GM18873 (cell line): ENCODE results near the gene IFITM1.
"Not testable (repeated sequence)": the region's sequence is repeated elsewhere in the genome, so short reads cannot be mapped to it uniquely, and the experiment has no call there.

Experiments
- ATAC-seq: cut with Tn5 transposase; IDR thresholded peaks from one replicate; pipeline ENCODE4 v1.9.1; 2021; ENCODE audit warnings: mild to moderate bottlenecking, moderate library complexity, moderate number of reproducible peaks; ENCODE audit not compliant: unreplicated experiment, low FRiP score

Gene IFITM1

DNA sequence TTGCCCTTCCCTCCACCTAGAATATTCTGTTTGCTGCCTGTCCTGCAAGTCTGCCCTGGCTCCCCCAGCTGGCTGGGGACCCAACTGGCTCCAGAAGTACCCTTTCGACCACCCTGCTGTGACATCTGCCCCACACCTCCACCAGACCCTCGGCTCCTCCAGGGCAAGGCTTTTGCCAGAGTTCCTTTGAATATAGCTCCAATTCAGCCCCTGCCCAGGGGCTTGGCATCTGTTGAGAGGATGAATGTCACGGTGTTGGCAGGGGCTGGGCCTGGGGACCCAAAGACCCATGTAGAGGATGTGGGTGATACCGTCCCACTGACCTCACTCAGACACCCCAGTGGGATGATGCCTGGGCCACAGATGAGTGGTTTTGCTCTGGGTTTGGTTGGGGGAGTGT, 31.7 kb upstream of the IFITM1 start:
- no peak for ATAC-seq

DNA sequence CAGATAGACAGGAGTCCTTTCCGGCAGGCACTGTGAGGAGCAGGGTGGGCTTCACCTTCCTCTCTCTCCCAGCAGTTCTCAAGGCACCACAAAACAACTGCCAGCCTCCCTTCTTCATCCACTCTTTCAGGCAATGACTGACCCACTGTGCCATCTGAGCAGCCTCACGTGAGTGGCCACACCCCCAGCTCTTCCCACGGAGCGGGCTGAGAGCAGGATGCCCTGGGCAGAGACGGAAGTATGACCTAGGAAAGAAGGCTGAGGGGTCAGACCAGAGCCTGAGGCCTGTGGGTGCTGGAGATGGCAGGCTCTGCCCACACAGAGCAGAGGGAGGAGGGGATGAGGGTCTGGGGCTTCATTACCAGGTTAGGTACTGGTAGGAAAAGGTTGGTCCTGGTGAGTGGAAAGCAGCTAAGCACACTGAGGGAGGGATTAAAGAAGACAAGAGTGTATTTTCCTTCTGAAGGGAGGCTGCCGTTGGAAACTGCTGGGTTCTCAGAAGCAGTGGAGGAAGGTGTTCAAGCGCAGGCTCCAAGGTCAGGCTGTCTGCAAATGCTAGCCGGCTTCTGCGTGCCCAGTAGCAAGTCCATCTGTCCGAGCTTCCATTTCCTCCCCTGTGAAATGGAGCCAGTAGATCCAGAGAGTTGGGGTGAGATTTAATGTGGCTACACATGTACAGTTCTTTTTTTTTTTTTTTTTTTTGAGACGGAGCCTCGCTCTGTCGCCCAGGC, 31.0 kb upstream of the IFITM1 start:
- no peak for ATAC-seq

DNA sequence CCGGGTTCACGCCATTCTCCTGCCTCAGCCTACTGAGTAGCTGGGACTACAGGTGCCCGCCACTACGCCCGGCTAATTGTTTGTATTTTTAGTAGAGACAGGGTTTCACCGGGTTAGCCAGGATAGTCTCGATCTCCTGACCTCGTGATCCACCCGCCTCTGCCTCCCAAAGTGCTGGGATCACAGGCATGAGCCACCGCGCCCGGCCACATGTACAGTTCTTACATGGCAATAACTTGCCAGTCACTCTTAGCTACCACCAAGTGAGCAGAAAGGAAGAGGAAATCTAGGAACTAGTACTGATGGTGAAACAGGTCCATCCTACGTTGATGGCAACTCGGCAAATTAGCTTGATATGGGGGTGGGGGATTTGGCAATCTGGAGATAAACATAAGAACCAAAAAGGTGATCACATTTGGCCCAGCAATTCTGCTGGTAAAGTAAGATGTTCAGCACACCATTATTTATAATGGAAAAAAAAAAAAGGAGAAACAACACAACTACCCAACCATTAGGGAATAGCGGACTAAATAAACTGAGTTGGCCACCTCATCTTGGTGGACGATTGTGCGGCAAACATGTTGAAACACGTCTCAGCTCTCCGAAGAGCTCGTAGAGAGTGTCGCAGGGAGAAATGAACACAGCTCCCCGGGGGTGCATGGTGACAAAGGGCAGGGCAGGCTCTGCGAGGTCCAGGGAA, 30.3 kb upstream of the IFITM1 start:
- no peak for ATAC-seq

DNA sequence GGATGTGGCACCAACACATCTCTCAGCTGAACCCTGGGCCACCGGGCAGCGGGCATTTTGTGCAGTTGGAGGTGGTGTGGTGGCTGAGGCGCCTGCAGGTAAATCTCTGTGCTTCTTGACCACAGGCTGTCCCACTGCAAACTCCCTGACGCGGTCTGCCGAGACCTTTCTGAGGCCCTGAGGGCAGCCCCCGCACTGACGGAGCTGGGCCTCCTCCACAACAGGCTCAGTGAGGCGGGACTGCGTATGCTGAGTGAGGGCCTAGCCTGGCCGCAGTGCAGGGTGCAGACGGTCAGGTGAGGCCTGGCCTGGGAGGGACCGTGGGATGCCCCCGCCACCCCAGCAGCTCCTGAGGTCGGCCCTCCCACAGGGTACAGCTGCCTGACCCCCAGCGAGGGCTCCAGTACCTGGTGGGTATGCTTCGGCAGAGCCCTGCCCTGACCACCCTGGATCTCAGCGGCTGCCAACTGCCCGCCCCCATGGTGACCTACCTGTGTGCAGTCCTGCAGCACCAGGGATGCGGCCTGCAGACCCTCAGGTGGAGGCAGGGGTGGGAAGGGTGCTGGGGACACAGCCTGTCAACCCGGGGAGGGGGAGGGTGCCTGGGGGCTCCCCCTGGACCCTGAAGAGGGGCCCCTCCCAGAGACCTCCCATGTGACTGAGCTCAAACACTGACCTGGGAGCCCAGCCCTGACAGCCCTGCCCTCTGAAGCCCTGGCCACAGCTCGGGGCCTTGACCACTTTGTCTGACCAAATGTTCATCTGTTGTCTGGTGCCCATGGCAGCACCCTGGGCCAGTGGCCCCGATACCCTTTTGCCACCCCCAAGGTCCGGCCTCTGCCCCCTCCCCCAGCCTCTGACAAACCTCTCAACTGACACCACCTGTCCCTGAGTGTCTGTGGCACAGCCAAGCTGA, 29.5 kb upstream of the IFITM1 start:
- no peak for ATAC-seq

DNA sequence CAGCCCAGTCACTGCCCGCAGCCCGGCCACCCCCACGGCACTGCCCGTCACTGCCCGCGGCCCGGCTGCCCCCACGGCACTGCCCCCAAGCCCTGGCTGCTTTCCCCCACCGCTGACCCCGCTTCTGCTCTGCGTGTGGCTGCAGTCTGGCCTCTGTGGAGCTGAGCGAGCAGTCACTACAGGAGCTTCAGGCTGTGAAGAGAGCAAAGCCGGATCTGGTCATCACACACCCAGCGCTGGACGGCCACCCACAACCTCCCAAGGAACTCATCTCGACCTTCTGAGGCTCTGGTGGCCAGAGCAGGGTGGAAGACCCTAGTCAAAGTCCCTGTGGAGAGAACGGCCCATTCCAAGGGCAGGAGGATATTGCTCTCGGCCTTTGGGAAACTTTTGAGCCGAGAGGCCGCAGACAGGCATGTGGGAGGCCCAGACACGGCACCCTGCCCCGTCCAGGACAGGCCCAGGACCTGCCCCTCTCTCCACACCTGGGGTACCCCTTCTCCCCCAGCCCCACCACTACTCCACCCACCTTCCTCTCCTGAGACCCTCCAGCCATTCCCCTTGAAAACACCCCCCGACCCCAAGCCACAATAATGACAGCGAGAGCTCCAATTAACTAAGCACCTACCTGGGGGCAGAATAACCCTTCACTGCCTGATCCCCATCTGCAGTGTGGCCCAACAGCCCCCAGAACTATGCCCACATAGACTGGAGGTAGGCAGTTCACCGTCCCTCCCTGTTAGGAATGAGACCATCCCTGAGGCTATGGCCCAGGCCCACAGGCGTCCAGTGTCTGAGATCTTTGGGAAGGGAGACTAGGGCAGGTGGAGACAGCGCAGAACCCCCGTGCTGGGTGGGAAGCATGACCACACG, 28.6 kb upstream of the IFITM1 start:
- ATAC-seq, result no peak

DNA sequence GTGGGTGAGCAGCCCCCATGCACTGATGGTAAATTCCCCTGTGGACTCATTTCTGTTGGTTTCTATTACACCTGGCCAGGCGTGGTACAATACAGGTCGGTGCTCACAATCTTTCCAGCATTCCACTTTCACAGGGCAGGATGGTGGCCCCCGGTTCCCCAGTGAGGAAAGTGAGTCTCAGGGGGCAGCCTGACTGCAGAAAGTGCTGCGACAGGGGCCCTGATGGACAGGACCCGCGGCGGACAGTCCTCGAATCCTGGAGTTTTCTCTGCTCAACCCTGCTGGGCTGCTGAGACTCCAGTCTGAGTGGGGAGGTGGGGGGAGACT, 28.0 kb upstream of the IFITM1 start:
- no peak for ATAC-seq

DNA sequence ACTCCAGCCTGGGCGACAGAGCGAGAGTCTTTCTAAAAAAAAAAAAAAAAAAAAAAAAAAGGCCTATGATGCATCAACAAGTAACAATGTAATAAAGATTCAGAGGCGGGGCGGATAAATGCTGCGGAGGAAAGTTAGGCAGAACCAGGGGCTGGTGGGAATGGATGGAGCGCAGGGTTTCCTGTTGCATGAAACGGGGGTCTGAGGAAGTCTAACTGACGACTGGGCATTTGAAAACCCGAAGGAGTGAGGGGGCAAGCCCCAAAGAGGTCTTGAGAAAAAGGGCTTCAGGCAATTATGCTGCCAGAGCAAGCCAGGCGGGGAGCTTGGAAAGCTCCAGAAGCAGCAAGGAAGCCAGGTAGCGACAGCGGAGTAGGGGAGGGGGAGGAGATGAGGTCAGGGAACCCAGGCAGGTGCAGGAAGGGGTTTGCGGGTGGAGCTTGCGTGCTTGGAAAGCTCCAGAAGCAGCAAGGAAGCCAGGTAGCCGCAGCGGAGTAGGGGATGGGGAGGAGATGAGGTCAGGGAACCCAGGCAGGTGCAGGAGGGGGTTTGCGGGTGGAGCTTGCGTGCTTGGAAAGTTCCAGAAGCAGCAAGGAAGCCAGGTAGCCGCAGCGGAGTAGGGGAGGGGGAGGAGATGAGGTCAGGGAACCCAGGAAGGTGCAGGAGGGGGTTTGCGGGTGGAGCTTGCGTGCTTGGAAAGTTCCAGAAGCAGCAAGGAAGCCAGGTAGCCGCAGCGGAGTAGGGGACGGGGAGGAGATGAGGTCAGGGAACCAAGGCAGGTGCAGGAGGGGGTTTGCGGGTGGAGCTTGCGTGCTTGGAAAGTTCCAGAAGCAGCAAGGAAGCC, 26.6 kb upstream of the IFITM1 start:
- ATAC-seq, result not testable (repeated sequence)

DNA sequence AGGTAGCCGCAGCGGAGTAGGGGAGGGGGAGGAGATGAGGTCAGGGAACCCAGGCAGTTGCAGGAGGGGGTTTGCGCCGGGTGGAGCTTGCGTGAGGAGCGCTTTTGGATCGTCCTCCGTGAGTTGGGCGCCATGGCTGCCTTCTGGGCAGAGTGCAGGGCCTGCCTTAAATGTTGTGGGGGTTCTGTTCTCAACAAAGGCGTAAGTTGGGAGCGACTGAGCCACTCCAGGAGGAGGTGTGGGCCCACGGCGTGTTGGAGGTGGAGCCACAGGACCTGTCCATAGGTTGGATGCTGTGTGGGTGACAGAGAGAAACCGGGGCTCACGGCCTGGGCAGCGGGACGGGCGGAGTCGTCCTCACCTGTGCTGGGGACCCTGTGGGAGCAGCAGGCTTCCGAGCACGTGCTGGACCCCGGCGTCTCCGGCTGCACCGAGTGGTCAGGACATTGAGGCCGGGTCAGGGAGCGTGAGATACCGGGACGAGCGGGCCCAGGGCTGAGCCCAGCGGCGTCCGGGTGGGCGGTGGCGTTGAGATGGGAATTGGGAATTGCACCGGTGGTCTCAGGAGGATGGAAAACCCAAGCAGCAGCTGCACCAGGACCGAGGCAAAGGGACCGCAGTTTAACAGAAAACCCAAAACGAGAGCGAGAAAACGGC, 25.9 kb upstream of the IFITM1 start:
- ATAC-seq, result no peak

DNA sequence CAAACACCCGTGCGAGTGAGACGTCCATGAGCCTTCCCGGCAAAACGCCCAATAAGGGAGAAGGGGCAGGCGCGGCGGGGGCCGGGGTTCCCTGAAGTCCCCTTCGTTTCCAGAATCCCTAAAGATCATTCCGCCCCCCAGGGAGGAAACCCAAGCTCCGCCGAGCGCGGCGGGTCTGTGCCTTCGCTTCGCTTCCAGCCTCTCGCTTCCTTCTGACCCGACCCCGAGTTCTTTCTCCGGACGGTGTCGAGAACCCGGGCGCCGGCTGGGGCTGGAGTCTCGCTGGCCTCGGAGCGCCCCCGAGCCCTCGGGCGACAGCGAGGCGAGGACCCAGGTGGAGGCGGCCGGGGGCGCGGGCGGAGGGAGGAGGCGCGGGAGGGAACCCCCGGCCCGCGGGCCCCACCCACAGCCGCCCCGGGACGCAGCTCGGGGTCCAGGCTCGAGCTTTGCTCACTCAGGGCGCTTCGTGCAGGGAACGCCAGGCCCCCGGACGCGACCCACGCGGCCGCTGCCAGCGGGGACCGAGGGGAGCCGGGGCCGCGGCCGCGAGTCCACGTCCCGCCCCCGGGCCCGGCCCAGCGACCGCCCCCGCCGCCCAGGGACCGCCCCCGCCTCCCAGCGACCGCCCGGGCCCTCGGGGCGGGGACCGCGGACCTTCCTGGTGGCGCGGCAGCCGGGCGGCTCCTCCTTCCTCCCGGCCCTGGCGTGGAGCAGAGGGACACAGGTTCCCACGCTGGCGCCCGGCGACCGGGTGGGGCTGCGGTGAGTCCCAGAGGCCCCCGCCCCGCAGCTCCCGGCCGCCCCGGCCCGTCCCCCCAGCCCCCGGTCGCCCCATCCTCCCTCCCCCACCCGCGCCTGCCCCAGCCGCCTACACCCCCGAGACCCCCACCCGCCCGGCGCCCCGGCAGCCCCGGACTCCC, 25.1 kb upstream of the IFITM1 start, which contains the start of gene PGGHG:
PGGHG (plus strand) TSS at position 649 of the 920 bp plus-strand sequence. CDS start 691 bp downstream, outside the sequence.
- no peak for ATAC-seq

DNA sequence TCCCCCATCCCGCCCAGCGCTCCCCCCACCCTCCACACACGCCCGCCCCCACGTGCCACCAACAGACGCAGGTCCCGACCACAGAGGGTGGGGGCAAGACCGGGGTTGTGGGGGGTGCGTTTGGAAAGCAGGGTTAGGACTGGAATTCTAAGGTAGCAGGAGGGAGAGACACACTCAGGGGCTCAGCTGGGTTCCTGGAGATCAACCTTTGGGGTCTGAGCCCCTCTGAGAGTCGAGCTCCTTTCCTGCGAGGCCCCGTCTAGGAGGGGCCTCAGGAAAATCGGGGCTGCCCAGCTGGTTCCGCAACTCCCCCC, 24.5 kb upstream of the IFITM1 start:
- no peak for ATAC-seq

DNA sequence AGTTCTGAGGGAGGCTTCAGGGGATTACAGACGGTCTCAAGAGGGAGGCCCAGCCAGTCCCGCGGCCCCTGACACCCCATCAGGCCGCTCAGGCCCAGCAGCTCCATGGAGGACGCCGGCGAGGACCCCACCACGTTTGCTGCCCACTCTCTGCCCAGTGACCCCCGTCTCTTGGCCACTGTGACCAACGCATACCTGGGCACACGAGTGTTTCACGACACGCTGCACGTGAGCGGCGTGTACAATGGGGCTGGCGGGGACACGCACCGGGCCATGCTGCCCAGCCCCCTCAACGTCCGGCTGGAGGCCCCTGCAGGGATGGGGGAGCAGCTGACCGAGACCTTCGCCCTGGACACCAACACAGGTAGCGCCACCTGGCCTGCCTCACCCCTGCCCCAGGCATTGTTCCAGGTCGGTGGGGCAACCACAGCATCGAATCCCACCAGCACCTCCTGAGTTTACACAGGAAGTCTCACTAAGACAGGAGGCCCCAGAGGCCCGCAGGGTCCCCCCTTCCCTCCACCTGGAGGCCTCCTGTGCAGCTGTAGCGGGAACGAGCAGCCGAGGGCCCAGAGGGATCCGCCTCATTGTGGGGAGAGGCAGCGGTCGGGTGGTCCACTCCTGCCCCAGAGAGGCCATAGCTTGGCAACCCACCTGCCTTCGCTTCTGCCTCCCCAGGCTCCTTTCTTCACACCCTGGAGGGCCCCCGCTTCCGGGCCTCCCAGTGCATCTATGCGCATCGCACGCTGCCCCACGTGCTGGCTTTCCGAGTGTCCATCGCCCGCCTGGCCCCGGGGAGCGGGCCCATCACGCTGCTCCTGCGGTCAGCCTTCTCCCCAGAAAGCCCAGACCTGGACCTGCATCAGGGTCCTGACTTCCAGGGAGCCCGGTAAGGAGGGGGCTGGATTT, 23.9 kb upstream of the IFITM1 start:
- no peak for ATAC-seq

DNA sequence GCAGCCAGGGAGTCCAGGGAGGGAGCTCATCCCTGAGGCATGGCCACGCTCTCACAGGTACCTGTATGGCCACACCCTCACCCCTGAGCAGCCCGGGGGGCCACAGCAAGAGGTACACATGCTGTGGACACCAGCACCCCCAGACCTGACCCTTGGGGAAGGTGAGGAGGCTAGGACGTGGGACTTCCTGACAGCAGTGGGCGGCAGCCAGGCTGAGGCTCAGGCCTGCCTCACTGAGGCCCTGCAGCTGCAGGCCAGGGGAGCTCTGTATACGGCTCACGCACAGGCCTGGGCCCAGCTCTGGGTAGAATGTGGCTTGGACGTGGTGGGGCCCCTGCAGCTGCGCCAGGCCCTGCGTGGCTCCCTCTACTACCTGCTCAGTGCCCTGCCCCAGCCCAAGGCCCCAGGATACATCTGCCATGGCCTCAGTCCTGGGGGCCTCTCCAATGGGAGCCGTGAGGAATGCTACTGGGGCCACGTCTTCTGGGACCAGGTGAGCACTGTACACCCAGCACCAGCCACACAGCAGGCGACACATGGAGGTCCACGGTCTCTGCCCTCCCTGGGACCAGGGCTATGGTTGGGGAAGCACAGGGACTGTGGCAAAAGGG, 23.1 kb upstream of the IFITM1 start:
- ATAC-seq, result no peak

DNA sequence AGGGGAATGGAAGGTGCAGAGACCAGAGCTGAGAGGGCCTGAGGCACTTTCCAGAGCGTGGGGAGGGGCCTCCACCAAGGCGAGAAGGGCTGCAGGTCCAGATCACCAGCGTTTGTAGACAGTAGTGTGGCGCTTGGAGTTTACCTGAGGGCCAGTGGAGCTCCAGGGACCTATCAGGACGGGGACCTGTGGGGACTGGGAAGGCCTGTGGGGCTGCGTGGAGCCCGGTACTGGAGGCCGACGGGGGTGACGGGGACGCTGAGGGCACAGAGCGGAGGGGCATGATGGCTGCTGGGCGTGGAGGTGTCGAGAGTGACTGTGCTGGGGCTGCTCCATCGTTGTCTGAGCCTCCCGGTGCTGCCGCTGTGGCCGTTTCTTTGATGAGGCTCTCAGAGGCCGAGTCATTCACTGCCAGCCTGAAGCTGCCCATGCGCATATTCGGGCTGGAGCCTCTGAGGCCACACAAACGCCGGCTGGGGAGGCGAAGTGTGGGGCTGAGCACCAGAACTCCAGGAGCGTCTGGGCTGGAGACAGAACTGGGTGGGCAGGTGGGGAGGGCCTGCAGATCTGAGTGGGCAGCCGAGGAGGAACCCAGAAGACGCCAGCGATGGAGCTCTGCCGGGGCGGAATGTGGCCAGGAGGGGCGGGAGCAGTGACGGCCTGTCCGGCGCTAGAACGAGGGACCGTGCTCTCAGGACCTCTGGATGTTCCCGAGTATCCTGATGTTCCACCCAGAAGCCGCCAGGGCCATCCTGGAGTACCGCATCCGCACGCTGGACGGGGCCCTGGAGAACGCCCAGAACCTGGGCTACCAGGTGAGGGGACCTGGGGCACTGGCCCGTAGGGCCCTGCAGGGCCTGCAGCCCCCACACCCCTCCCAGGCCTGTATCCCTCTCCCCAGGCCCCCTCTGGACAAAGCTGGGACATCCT, 22.3 kb upstream of the IFITM1 start:
- ATAC-seq, result no peak

DNA sequence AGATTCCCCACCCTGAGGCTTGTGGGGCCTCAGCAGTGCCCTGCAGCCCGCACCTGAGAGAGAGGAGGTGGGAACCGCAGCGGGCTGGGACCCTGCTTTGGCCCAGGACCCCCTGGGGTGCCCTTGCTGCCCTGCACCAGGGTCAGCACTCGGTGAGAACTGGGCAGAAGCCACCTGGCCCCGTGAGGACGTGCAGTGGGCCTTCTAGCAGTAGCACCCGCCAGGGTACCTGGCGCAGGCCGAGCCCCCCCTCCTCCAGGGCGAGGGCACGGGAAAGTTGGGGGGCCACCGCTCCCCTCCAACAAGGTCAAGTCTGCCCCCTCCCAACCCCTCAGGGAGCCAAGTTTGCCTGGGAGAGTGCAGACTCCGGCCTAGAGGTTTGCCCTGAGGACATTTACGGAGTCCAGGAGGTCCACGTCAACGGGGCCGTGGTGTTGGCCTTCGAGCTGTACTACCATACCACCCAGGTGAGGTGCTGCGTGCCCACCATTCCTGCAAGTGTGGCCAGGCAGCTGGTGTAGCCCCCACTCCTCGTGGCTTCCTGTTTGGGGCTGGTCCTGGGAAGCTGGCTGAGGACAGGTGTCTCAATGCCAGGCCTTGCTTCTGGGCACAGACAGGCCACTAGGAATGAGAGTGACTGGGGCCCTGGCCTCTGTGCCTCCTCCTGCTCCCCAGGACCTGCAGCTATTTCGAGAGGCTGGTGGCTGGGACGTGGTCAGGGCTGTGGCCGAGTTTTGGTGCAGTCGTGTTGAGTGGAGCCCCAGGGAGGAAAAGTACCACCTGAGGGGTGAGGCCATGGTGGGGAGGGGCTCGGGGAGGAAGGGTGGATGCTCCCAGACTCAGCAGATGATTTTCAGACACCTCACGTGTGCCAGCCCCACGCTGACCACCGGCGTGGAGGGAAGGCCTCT, 21.4 kb upstream of the IFITM1 start:
- ATAC-seq, result no peak
